GM12874 (cell line): Measurements from ENCODE around the gene NELFA.

Experiments
- TF ChIP-seq, protein P1 (sequence below): IDR thresholded peaks from 2 replicates; pipeline ENCODE4 v1.5.1; 2011; ENCODE audit warnings: low read depth, mild to moderate bottlenecking, control low read depth, low read length, moderate library complexity; ENCODE audit not compliant: insufficient read depth

Gene NELFA

DNA sequence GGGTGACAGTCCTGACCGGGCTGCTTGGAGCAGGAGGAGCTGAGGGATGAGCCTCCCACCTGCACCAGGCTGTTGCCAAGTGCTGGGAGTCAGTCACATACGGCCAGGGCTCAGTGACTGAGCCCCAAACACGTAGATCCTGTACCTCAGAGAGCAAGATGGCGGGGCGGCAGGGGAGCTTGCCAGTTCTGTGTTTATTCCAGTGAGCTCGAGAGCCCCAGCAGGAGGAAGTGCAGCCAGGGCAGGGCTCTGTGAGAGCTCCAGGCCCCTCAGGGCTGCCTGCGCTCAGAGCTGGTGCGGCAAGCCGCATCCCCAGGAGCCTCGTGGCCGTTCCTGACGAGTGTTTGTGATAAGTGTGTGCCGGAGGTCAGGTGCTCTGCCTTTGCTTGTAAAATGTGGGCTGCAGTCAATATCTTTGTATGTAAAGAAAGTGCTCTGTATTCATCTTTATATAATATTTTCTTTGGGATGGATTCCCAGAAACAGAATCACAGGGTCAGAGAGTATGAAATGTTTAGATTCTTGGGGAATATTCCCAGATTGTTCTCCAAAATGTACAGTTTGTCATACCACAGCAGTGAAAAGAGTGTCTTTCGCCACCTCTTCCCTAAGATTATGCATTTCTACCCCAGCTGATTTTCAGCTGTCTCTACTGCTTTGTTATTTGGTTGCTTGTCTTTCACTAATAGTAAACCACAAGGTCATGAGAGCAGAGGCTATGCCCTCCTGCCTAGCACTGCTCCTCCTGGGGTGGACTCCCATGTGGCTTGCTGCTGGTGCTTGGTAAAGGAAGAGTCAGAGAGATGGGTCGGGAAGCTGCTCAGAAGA, 50.3 kb downstream of the NELFA start:
- TF ChIP-seq, protein P1, sequence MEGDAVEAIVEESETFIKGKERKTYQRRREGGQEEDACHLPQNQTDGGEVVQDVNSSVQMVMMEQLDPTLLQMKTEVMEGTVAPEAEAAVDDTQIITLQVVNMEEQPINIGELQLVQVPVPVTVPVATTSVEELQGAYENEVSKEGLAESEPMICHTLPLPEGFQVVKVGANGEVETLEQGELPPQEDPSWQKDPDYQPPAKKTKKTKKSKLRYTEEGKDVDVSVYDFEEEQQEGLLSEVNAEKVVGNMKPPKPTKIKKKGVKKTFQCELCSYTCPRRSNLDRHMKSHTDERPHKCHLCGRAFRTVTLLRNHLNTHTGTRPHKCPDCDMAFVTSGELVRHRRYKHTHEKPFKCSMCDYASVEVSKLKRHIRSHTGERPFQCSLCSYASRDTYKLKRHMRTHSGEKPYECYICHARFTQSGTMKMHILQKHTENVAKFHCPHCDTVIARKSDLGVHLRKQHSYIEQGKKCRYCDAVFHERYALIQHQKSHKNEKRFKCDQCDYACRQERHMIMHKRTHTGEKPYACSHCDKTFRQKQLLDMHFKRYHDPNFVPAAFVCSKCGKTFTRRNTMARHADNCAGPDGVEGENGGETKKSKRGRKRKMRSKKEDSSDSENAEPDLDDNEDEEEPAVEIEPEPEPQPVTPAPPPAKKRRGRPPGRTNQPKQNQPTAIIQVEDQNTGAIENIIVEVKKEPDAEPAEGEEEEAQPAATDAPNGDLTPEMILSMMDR = no peak

DNA sequence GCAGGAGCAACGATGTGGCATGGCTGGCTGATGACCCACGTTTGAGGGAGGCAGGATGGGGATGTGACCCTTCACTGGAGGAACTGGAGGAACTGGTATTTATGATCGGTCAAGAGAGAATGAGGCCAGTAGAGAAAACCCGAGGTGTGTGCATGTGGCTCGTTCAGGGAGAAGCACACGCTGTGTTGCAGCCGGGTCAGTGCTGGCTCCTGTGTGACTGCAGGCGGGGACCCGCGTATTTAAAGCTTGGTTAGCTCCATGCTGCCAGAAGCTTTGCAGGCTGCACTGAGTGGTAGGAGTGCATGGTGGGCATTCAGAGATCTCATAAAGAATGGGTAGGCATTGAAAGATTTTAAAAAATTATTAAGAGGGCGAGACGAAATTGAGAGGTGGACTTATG, 52.1 kb downstream of the NELFA start:
- TF ChIP-seq, protein P1 = no peak

DNA sequence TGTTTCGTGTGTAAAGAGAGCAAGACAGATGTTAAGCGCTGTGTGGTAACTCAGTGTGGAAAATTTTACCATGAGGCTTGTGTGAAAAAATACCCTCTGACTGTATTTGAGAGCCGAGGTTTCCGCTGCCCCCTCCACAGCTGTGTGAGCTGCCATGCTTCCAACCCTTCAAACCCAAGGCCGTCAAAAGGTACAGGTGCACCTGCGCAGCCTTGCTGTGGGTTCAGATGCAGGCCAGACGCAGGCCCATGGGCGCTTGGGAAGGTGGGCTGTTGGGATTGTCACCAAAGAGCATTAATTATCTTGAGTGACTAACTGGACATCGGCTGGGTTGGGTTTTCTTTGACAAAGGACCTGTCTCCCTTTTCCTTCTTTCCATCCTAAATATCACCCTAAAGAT, 55.4 kb downstream of the NELFA start:
- TF ChIP-seq, protein P1 = no peak

DNA sequence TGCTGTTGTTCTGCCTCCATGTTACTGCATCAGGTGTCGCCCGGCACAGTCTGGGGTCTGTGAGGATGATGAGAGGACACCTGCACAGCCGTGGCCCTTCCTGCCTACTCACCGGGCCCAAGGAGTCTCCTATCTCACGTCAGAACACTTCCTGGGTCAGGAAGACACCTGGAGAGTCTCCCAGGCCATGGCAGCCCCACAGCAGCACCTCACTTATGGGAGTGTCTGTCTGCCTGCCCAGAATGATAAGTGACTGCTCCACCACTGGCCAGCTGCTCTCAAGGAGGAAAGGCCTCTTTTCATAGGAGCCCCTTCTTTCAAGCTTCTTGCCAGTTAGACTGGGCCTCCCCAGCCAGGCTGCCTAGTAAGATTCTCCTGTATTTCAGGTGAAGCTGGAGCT, 56.1 kb downstream of the NELFA start:
- TF ChIP-seq, protein P1 = no peak

DNA sequence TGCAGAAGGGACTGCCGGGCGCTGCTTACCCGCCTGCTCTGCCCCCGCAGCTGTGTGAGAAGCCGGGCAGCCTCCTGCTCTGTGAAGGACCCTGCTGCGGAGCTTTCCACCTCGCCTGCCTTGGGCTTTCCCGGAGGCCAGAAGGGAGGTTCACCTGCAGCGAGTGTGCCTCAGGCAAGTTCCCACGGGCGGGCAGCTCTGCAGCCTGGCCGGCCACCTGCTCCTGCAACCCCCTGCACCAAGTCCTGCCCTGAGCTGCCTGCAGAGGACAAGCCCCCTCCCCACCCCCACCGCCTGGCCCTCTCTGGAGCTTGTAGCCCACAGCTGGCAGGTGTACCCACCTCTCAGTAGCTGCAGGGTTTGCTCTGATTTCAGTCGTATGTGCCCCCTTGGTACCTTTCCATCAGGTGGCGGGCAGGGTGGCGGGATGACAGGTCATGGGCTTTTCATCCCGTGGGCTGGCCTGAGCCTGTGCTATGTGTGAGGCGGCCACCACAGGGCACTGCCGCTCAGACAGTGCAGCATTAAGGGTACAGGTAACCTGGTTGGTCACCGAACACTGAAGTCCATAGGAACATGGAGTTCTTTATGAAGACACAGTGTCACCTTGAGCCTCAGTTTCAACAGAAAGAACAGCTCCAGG, 56.6 kb downstream of the NELFA start:
- TF ChIP-seq, protein P1 = no peak

DNA sequence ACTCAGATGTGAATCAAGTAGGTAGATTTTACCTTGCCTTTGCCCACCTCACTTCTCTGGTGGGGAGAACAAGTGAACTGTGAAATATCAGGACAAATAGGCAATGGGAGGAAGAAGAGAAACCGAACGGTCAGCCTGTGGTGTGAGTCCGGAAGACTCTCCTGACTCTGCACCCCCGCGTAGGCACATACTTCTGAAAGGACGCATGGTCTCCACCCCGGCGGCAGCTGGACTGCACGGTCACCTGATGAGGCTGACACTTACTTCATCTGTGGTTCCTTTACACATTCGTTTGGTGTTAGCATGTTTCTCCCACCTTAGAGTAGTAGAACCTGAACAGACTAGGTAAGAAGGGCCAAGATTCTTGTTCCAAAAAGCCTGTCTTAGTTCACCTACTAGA, 58.4 kb downstream of the NELFA start:
- TF ChIP-seq, protein P1 = no peak

DNA sequence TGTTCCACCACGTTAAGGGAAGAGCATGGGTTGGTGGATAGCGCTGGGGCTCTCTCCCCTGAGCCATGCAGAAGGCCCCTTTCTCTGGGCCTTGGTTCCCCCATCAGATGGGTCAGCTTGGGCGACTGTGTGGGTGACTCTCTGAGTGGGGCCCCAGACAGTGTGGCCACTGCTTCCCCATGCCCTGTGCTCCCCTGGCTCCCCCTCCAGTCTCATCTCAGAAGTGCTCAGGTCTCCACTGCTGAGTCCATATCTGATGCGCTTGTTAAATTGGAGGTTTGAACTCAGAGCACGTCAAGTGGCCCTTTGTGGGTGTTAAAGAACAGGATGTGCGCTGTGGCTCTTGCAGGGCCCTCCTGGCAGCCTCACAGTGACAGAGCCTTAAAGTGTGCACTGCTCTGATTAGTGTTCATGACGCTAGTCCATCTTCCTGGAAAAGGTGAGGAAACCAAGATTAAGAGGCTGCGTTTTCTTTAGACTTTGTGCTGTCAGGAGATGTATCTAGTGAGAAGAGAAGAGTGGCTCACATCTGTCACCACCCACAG, 59.8 kb downstream of the NELFA start:
- TF ChIP-seq, protein P1 = no peak
